SJCRH30 (cell line): ENCODE data around the gene DKKL1. TPM values are rescaled to one million over a fixed set of nuclear protein-coding genes. Genes with fewer than 3 reads are reported as not detected.

Experiments
- total RNA-seq: library from RNA; depleted of rRNA; stranded (reverse); fragments of >200 nt; shearing (Covaris generic); gene quantifications from 2 replicates; pipeline ENCODE4 v1.2.3, GENCODE V29; 2014; rRNA removed

The DKKL1 gene
- total RNA-seq, 1 experiment from 2014 or later, result 0.24 TPM

Other genes with a start within 250 kb of the DKKL1 start
- gene LIN7B, start 249.5 kb upstream of the DKKL1 start, total RNA-seq, result 4.1 and 5.0 TPM in 2 replicates
- 0.99 and 1.7 TPM in 2 replicates for gene C19orf73, start 244.7 kb upstream of the DKKL1 start, total RNA-seq
- 20.8 and 27.1 TPM in 2 replicates for gene PPFIA3, start 244.3 kb upstream of the DKKL1 start, total RNA-seq
- 2.1 and 3.2 TPM in 2 replicates for gene HRC, start 208.5 kb upstream of the DKKL1 start, total RNA-seq
- 1.2 and 1.8 TPM in 2 replicates for gene TRPM4, start 206.1 kb upstream of the DKKL1 start, total RNA-seq
- gene SLC6A16, start 38.7 kb upstream of the DKKL1 start, total RNA-seq, result 0.33 and 0.40 TPM in 2 replicates
- not detected in 2 replicates for gene CD37, start 28.5 kb upstream of the DKKL1 start, total RNA-seq
- 72.1 and 72.3 TPM in 2 replicates for gene TEAD2, start 1.5 kb upstream of the DKKL1 start, total RNA-seq
- not detected in 2 replicates for gene KASH5, start 24.4 kb downstream of the DKKL1 start, total RNA-seq
- not detected in 2 replicates for gene PTH2, start 59.6 kb downstream of the DKKL1 start, total RNA-seq
- gene GFY, start 61.5 kb downstream of the DKKL1 start, total RNA-seq, result not detected in 2 replicates
- 0.18 TPM in 1 of 2 replicates, not detected in the other for gene SLC17A7, start 77.7 kb downstream of the DKKL1 start, total RNA-seq
- gene PIH1D1, start 87.9 kb downstream of the DKKL1 start, total RNA-seq, result 68.4 and 83.4 TPM in 2 replicates
- 11.0 and 12.3 TPM in 2 replicates for gene ALDH16A1, start 89.3 kb downstream of the DKKL1 start, total RNA-seq
- 0.61 and 1.0 TPM in 2 replicates for gene FLT3LG, start 110.3 kb downstream of the DKKL1 start, total RNA-seq
- 3,376 and 3,926 TPM in 2 replicates for gene RPL13A, start 123.7 kb downstream of the DKKL1 start, total RNA-seq
- gene RPS11, start 132.6 kb downstream of the DKKL1 start, total RNA-seq, result 2,852 and 3,079 TPM in 2 replicates
- gene FCGRT, start 148.8 kb downstream of the DKKL1 start, total RNA-seq, result 25.0 and 26.6 TPM in 2 replicates
- gene RCN3, start 164.1 kb downstream of the DKKL1 start, total RNA-seq, result 2.8 and 3.4 TPM in 2 replicates
- 54.2 and 66.5 TPM in 2 replicates for gene NOSIP, start 216.7 kb downstream of the DKKL1 start, total RNA-seq
- 0.51 and 0.58 TPM in 2 replicates for gene PRRG2, start 217.4 kb downstream of the DKKL1 start, total RNA-seq
- 6.1 and 6.3 TPM in 2 replicates for gene PRR12, start 227.3 kb downstream of the DKKL1 start, total RNA-seq